Hepatic stellate cell (primary cell): ENCODE measurements around the gene SYK.
A peak's percentile ranks its signal among the peaks of the same experiment; 100 is the strongest.
"Not testable (repeated sequence)": the region's sequence is repeated elsewhere in the genome, so short reads cannot be mapped to it uniquely, and the experiment has no call there.

Source experiments
- DNase-seq: peaks from one replicate; pipeline ENCODE4 v3.0.0; 2011; ENCODE audit warnings: low spot score

The SYK gene

GRCh38 chr9:90880669-90881068, 79.0 kb downstream of the SYK start:
- no peak for DNase-seq

GRCh38 chr9:90881648-90882047, 80.0 kb downstream of the SYK start:
- no peak for DNase-seq

GRCh38 chr9:90882991-90883600, 81.5 kb downstream of the SYK start:
- DNase-seq: no peak

- no peak for DNase-seq
Observed at GRCh38 chr9:90883661-90884060, 82.0 kb downstream of the SYK start.

- DNase-seq: no peak
Observed at GRCh38 chr9:90884178-90884577, 82.6 kb downstream of the SYK start.

GRCh38 chr9:90886868-90887267, 85.2 kb downstream of the SYK start:
- not testable (repeated sequence) for DNase-seq

GRCh38 chr9:90888941-90889340, 87.3 kb downstream of the SYK start:
- no peak for DNase-seq

GRCh38 chr9:90890146-90890810, 88.7 kb downstream of the SYK start:
- DNase-seq: no peak

GRCh38 chr9:90891308-90892040, 89.9 kb downstream of the SYK start:
- no peak for DNase-seq

GRCh38 chr9:90892918-90893317, 91.3 kb downstream of the SYK start:
- DNase-seq: no peak

- DNase-seq: no peak
Observed at GRCh38 chr9:90893706-90894105, 92.1 kb downstream of the SYK start.

- DNase-seq: no peak
Observed at GRCh38 chr9:90894986-90895687, 93.5 kb downstream of the SYK start.

- no peak for DNase-seq
Observed at GRCh38 chr9:90895786-90896185, 94.2 kb downstream of the SYK start.

- DNase-seq: no peak
Observed at GRCh38 chr9:90896231-90896630, 94.6 kb downstream of the SYK start.

- no peak for DNase-seq
Observed at GRCh38 chr9:90898228-90898627, 96.6 kb downstream of the SYK start.

GRCh38 chr9:90899287-90899686, 97.7 kb downstream of the SYK start:
- no peak for DNase-seq

- DNase-seq: peak; percentile 26
Observed at GRCh38 chr9:90900130-90900529, 98.5 kb downstream of the SYK start.

- no peak for DNase-seq
Observed at GRCh38 chr9:90901933-90902332, 100.3 kb downstream of the SYK start.

GRCh38 chr9:90903766-90904424, 102.3 kb downstream of the SYK start:
- no peak for DNase-seq

- DNase-seq: no peak
Observed at GRCh38 chr9:90904706-90905478, 103.3 kb downstream of the SYK start.

GRCh38 chr9:90905822-90906221, 104.2 kb downstream of the SYK start:
- no peak for DNase-seq
